ENCODE results near the gene MACO1. TPM values are rescaled to one million over a fixed set of nuclear protein-coding genes. Genes with fewer than 3 reads are reported as not detected.

The MACO1 gene
- total and polyA plus RNA-seq, 4 donors = 15.3 to 23.2 (median 20.6) TPM

DNA sequence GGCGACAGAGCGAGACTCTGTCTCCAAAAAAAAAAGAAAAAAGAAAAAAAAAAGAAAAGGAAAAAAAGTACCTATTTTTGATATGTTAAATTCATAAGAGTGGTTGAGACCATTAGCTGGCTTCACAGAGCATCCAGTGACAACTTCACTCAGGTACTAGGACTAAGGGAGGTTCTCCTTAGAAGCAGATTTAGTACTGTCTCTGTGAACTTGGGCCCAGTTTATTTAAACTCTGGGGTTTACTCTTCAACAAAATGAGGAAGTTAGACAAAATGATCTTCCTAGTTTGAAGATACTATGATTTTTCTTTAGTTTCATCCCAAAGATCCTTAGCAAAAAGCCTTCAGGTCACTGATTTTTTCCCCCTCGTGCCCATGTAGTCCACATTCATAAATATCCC is 21.2 kb downstream of the MACO1 start:
- Histone ChIP-seq H3K27me3 (ENCODE audit: control insufficient read depth in 4 of 4, insufficient read depth in 4 of 4, low read length in 3 of 4) (no peaks in the 10 kb centered on the region), H3K4me1 (ENCODE audit: control insufficient read depth in 4 of 4, insufficient read depth in 4 of 4, low read length in 3 of 4) (peaks cover 0 to 15% (median 12%) of the 10 kb centered on the region in 4 donors), H3K9me3 (ENCODE audit: control insufficient read depth in 4 of 4, low read length in 3 of 4) (no peaks in the 10 kb centered on the region), H3K36me3 (ENCODE audit: control insufficient read depth in 4 of 4, insufficient read depth in 3 of 4, low read depth in 1 of 4, low read length in 3 of 4) (peaks cover 4 to 12% (median 8%) of the 10 kb centered on the region in 4 donors), H3K4me3 (ENCODE audit: low read depth in 1 of 3, low read length in 3 of 3) (no peak overlapping the region), H3K27ac (ENCODE audit: low read depth in 1 of 2, low read length in 2 of 2) (no peak overlapping the region), H3K9ac (ENCODE audit: low read depth in 1 of 2, low read length in 2 of 2) (no peak overlapping the region)
- WGBS = 97% methylated on average over 3 of the region's 3 CpGs
- TF ChIP-seq, protein P1, sequence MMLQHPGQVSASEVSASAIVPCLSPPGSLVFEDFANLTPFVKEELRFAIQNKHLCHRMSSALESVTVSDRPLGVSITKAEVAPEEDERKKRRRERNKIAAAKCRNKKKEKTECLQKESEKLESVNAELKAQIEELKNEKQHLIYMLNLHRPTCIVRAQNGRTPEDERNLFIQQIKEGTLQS (IDR thresholded peaks at IDR 0.05) = no peak
- no peak for TF ChIP-seq GABPA (IDR thresholded peaks at IDR 0.05 in 1 of 2, conservative IDR thresholded peaks at IDR 0.05 in 1 of 2)
- TF ChIP-seq, protein P2, sequence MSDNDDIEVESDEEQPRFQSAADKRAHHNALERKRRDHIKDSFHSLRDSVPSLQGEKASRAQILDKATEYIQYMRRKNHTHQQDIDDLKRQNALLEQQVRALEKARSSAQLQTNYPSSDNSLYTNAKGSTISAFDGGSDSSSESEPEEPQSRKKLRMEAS (IDR thresholded peaks at IDR 0.05) = no peak
- TF ChIP-seq, protein P3, sequence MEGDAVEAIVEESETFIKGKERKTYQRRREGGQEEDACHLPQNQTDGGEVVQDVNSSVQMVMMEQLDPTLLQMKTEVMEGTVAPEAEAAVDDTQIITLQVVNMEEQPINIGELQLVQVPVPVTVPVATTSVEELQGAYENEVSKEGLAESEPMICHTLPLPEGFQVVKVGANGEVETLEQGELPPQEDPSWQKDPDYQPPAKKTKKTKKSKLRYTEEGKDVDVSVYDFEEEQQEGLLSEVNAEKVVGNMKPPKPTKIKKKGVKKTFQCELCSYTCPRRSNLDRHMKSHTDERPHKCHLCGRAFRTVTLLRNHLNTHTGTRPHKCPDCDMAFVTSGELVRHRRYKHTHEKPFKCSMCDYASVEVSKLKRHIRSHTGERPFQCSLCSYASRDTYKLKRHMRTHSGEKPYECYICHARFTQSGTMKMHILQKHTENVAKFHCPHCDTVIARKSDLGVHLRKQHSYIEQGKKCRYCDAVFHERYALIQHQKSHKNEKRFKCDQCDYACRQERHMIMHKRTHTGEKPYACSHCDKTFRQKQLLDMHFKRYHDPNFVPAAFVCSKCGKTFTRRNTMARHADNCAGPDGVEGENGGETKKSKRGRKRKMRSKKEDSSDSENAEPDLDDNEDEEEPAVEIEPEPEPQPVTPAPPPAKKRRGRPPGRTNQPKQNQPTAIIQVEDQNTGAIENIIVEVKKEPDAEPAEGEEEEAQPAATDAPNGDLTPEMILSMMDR (IDR thresholded peaks at IDR 0.05; ENCODE audit: low read depth, low read length, missing input control) = no peak
- TF ChIP-seq EGR1 (IDR thresholded peaks at IDR 0.05; ENCODE audit: low read depth in 2 of 2) = no peak
- no peak for TF ChIP-seq YY1 (IDR thresholded peaks at IDR 0.05)
- TF ChIP-seq SP1 (IDR thresholded peaks at IDR 0.05) = no peak
- no peak for DNase-seq (ENCODE audit: low spot score)

DNA sequence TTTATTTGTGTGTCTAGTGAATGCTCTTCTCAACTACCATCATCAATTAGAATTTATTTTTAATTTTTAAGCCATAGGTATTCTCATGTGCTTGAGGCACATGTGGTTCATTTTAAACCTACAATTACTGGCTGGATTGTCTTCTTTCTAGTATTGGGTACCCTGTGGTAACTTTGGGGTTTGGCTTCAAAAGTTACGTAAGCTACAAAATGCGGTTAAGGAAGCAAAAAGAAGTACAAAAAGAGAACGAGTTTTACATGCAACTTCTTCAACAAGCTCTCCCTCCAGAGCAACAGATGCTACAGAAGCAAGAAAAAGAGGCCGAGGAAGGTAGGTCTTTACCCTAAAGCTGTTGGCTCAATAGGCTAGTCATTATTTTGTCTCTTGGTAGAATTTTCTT is 25.8 kb downstream of the MACO1 start:
- peaks cover 4 to 50% (median 35%) of the 10 kb centered on the region in 4 donors for H3K4me1 ChIP-seq (ENCODE audit: control insufficient read depth in 4 of 4, insufficient read depth in 4 of 4, low read length in 3 of 4)
- no peak for DNase-seq (ENCODE audit: low spot score)
- H3K27ac ChIP-seq (ENCODE audit: low read depth in 1 of 2, low read length in 2 of 2) = no peak overlapping the region
- no peaks in the 10 kb centered on the region for H3K9me3 ChIP-seq (ENCODE audit: control insufficient read depth in 4 of 4, low read length in 3 of 4)
- no peaks in the 10 kb centered on the region for H3K27me3 ChIP-seq (ENCODE audit: control insufficient read depth in 4 of 4, insufficient read depth in 4 of 4, low read length in 3 of 4)
- WGBS = 90% methylated on average over 4 of the region's 4 CpGs
- H3K9ac ChIP-seq (ENCODE audit: low read depth in 1 of 2, low read length in 2 of 2) = no peak overlapping the region
- no peak overlapping the region for H3K4me3 ChIP-seq (ENCODE audit: low read depth in 1 of 3, low read length in 3 of 3)
- TF ChIP-seq HNF4G (IDR thresholded peaks at IDR 0.05) (no peak), EGR1 (IDR thresholded peaks at IDR 0.05; ENCODE audit: low read depth in 2 of 2) (no peak), FOXA1 (IDR thresholded peaks at IDR 0.05) (no peak), GABPA (IDR thresholded peaks at IDR 0.05 in 1 of 2, conservative IDR thresholded peaks at IDR 0.05 in 1 of 2) (no peak), YY1 (IDR thresholded peaks at IDR 0.05) (no peak), FOXA2 (IDR thresholded peaks at IDR 0.05) (no peak), TAF1 (conservative IDR thresholded peaks at IDR 0.05) (no peak), JUND (IDR thresholded peaks at IDR 0.05) (no peak), NR2F2 (IDR thresholded peaks at IDR 0.05) (no peak), SP1 (IDR thresholded peaks at IDR 0.05) (no peak), RXRA (IDR thresholded peaks at IDR 0.05) (no peak), HNF4A (conservative IDR thresholded peaks at IDR 0.05) (no peak), RAD21 (IDR thresholded peaks at IDR 0.05) (no peak)
- TF ChIP-seq, protein P1 (IDR thresholded peaks at IDR 0.05) = no peak
- TF ChIP-seq, protein P3 (IDR thresholded peaks at IDR 0.05; ENCODE audit: low read depth, low read length, missing input control) = no peak
- TF ChIP-seq, protein P4, sequence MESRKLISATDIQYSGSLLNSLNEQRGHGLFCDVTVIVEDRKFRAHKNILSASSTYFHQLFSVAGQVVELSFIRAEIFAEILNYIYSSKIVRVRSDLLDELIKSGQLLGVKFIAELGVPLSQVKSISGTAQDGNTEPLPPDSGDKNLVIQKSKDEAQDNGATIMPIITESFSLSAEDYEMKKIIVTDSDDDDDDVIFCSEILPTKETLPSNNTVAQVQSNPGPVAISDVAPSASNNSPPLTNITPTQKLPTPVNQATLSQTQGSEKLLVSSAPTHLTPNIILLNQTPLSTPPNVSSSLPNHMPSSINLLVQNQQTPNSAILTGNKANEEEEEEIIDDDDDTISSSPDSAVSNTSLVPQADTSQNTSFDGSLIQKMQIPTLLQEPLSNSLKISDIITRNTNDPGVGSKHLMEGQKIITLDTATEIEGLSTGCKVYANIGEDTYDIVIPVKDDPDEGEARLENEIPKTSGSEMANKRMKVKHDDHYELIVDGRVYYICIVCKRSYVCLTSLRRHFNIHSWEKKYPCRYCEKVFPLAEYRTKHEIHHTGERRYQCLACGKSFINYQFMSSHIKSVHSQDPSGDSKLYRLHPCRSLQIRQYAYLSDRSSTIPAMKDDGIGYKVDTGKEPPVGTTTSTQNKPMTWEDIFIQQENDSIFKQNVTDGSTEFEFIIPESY (IDR thresholded peaks at IDR 0.05) = no peak
- TF ChIP-seq, protein P5, sequence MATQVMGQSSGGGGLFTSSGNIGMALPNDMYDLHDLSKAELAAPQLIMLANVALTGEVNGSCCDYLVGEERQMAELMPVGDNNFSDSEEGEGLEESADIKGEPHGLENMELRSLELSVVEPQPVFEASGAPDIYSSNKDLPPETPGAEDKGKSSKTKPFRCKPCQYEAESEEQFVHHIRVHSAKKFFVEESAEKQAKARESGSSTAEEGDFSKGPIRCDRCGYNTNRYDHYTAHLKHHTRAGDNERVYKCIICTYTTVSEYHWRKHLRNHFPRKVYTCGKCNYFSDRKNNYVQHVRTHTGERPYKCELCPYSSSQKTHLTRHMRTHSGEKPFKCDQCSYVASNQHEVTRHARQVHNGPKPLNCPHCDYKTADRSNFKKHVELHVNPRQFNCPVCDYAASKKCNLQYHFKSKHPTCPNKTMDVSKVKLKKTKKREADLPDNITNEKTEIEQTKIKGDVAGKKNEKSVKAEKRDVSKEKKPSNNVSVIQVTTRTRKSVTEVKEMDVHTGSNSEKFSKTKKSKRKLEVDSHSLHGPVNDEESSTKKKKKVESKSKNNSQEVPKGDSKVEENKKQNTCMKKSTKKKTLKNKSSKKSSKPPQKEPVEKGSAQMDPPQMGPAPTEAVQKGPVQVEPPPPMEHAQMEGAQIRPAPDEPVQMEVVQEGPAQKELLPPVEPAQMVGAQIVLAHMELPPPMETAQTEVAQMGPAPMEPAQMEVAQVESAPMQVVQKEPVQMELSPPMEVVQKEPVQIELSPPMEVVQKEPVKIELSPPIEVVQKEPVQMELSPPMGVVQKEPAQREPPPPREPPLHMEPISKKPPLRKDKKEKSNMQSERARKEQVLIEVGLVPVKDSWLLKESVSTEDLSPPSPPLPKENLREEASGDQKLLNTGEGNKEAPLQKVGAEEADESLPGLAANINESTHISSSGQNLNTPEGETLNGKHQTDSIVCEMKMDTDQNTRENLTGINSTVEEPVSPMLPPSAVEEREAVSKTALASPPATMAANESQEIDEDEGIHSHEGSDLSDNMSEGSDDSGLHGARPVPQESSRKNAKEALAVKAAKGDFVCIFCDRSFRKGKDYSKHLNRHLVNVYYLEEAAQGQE (IDR thresholded peaks at IDR 0.05) = no peak
- TF ChIP-seq, protein P2 (IDR thresholded peaks at IDR 0.05) = no peak
- H3K36me3 ChIP-seq (ENCODE audit: control insufficient read depth in 4 of 4, insufficient read depth in 3 of 4, low read depth in 1 of 4, low read length in 3 of 4) = peaks cover 1 to 4% (median 2%) of the 10 kb centered on the region in 4 donors
